ENCODE measurements around the gene BCKDHB. TPM values are rescaled to one million over a fixed set of nuclear protein-coding genes. Genes with fewer than 3 reads are reported as not detected.

Gene BCKDHB
- total and polyA plus RNA-seq, 2 of the 4 experiments (the other 2 are of a cell fraction), result 11.2 to 11.8 TPM

DNA sequence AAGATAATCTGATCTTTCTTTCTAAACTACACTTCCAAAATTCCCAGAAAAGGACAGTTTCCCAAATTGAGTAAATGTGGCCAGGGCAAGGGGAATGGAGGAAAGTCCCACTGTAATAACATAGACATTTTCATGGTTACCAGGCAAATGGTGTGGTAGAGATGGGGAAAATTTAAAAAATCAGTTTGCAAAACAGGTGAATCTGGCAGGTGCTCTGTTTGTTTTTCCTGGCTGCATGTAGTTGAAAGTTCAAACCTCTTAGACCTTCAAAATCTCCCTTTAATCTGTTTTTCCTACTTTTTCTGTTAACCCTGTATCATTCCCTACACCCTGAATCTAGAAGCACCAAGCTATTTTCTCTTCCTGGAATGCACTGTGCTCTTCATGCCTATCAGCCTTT lies 2.0 kb upstream of the BCKDHB start:
- no peak overlapping the region for H3K4me3 ChIP-seq (ENCODE audit: insufficient read depth, low read depth, low read length)
- no peaks in the 10 kb centered on the region for H4K20me1 ChIP-seq (ENCODE audit: insufficient read depth, low read length)
- H2AK5ac ChIP-seq (ENCODE audit: low read depth, low read length), result no peak overlapping the region
- H4K8ac ChIP-seq (ENCODE audit: low read depth in 2 of 2, low read length in 2 of 2), result no peak overlapping the region
- no peak overlapping the region for H4K91ac ChIP-seq (ENCODE audit: insufficient read depth, low read depth, low read length)
- H2AK9ac ChIP-seq (replicated peaks; ENCODE audit: low read depth, low read length, poor library complexity), result no peak overlapping the region
- H3K4me1 ChIP-seq (ENCODE audit: control insufficient read depth, insufficient read depth, low read length), result peaks cover 2% of the 10 kb centered on the region
- POLR2A ChIA-PET (ENCODE audit: unreplicated experiment), result no interaction called here
- ATAC-seq (ENCODE audit: low read depth), result no peak
- no peak overlapping the region for H2BK20ac ChIP-seq (ENCODE audit: low read depth, low read length)
- no peak overlapping the region for H3K56ac ChIP-seq (ENCODE audit: extremely low read depth, insufficient read depth, low read length)
- no peak overlapping the region for H3K4me2 ChIP-seq (ENCODE audit: low read depth, low read length)
- no peak for TF ChIP-seq CEBPB (IDR thresholded peaks at IDR 0.05; ENCODE audit: low read depth, low read length)
- no peak for TF ChIP-seq SMC3 (IDR thresholded peaks at IDR 0.05; ENCODE audit: low read depth, low read length)
- no peak for TF ChIP-seq MAZ (IDR thresholded peaks at IDR 0.05; ENCODE audit: borderline replicate concordance, low read depth, low read length)
- TF ChIP-seq MAFK (IDR thresholded peaks at IDR 0.05; ENCODE audit: low read depth, low read length), result no peak
- no peak for TF ChIP-seq NFE2L2 (IDR thresholded peaks at IDR 0.05; ENCODE audit: low read depth, low read length)
- TF ChIP-seq, protein P1, sequence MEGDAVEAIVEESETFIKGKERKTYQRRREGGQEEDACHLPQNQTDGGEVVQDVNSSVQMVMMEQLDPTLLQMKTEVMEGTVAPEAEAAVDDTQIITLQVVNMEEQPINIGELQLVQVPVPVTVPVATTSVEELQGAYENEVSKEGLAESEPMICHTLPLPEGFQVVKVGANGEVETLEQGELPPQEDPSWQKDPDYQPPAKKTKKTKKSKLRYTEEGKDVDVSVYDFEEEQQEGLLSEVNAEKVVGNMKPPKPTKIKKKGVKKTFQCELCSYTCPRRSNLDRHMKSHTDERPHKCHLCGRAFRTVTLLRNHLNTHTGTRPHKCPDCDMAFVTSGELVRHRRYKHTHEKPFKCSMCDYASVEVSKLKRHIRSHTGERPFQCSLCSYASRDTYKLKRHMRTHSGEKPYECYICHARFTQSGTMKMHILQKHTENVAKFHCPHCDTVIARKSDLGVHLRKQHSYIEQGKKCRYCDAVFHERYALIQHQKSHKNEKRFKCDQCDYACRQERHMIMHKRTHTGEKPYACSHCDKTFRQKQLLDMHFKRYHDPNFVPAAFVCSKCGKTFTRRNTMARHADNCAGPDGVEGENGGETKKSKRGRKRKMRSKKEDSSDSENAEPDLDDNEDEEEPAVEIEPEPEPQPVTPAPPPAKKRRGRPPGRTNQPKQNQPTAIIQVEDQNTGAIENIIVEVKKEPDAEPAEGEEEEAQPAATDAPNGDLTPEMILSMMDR (conservative IDR thresholded peaks at IDR 0.05; ENCODE audit: low read depth, low read length), result no peak
- peaks cover 11% of the 10 kb centered on the region in 2 experiments for H3K79me1 ChIP-seq (ENCODE audit: low read depth in 1 of 2, low read length in 2 of 2)
- H3K9me1 ChIP-seq (ENCODE audit: insufficient read depth, low read length), result peaks cover 2% of the 10 kb centered on the region; the same call in 1 of the 2 replicates
- CTCF ChIA-PET, result interaction anchor here (0.5 kb wide), 1 partner anchor 156 kb away, joined by 3 read pairs; no protein-coding TSS in a partner anchor
- no peak overlapping the region for H2BK120ac ChIP-seq (ENCODE audit: low read depth, low read length)
- H3K9ac ChIP-seq (ENCODE audit: low read depth, low read length), result no peak overlapping the region
- no peak overlapping the region for H3K4ac ChIP-seq (ENCODE audit: low read depth, low read length)
- no peak overlapping the region for H4K5ac ChIP-seq (ENCODE audit: low read depth, low read length)
- H2BK5ac ChIP-seq (ENCODE audit: low read depth, low read length, poor library complexity, severe bottlenecking), result no peak overlapping the region
- H3K36me3 ChIP-seq (ENCODE audit: control insufficient read depth, insufficient read depth, low read length), result no peaks in the 10 kb centered on the region
- H2AFZ ChIP-seq (replicated peaks; ENCODE audit: low read length, poor library complexity), result no peak overlapping the region
- H3K9me3 ChIP-seq (ENCODE audit: control insufficient read depth, insufficient read depth, low read length), result no peaks in the 10 kb centered on the region
- in situ Hi-C loops (cut with MboI; ENCODE audit: low sequenced_read_pairs) (no loop called here), dilution Hi-C loops (cut with HindIII; ENCODE audit: low sequenced_read_pairs, unreplicated experiment) (no loop called here), intact Hi-C loops (cut with micrococcal nuclease) (no loop called here)
- H3K14ac ChIP-seq (replicated peaks; ENCODE audit: low read depth, low read length), result no peak overlapping the region
- no peak overlapping the region for H3K23ac ChIP-seq (ENCODE audit: low read depth, low read length)
- H3K27me3 ChIP-seq (ENCODE audit: control insufficient read depth, insufficient read depth, low read length), result peaks cover 5% of the 10 kb centered on the region
- no peak overlapping the region for H2BK15ac ChIP-seq (ENCODE audit: low read depth, low read length)
- no peak overlapping the region for H3K18ac ChIP-seq (ENCODE audit: low read depth, low read length)
- no TSS peak for BruUV-seq (replicated peaks)
- H3K27ac ChIP-seq (ENCODE audit: insufficient read depth, low read length), result no peak overlapping the region
- no peak for DNase-seq

Measured in IMR-90 (cell line).